IMR-90 (cell line): ENCODE results near the gene TMEM170B.

Source experiments
- CEBPB ChIP-seq: IDR thresholded peaks from 2 replicates; pipeline ENCODE4 v1.6.1; 2012; ENCODE audit warnings: low read depth, low read length, improper control_type of control experiment
- CHD1 ChIP-seq: IDR thresholded peaks from 2 replicates; pipeline ENCODE4 v1.6.1; 2012; ENCODE audit warnings: low read depth, low read length, improper control_type of control experiment
- CTCF ChIP-seq: conservative IDR thresholded peaks from 2 replicates; pipeline ENCODE4 v1.5.1; 2012; ENCODE audit warnings: mild to moderate bottlenecking, low read depth, low read length, improper control_type of control experiment
- FOS ChIP-seq: fragments of 150-350 bp; IDR thresholded peaks from 2 replicates; pipeline ENCODE4 v1.6.1; 2016; ENCODE audit warnings: low read depth, low read length
- MAZ ChIP-seq: IDR thresholded peaks from 2 replicates; pipeline ENCODE4 v1.6.1; 2012; ENCODE audit warnings: low read depth, mild to moderate bottlenecking, low read length, improper control_type of control experiment, moderate library complexity, borderline replicate concordance
- MXI1 ChIP-seq: IDR thresholded peaks from 2 replicates; pipeline ENCODE4 v1.6.1; 2012; ENCODE audit warnings: low read depth, mild to moderate bottlenecking, low read length, moderate library complexity, borderline replicate concordance
- NFE2L2 ChIP-seq: fragments of 150-350 bp; IDR thresholded peaks from 2 replicates; pipeline ENCODE4 v1.6.1; 2016; ENCODE audit warnings: low read depth, mild to moderate bottlenecking, low read length
- POLR2A ChIP-seq: IDR thresholded peaks from 2 replicates; pipeline ENCODE4 v1.6.1; 2012; ENCODE audit warnings: mild to moderate bottlenecking, low read depth, low read length
- RAD21 ChIP-seq: IDR thresholded peaks from 2 replicates; pipeline ENCODE4 v1.6.1; 2012; ENCODE audit warnings: low read length, improper control_type of control experiment
- RFX5 ChIP-seq: IDR thresholded peaks from 2 replicates; pipeline ENCODE4 v1.8.0; 2012; ENCODE audit warnings: low read depth, mild to moderate bottlenecking, low read length, moderate library complexity
- SMC3 ChIP-seq: fragments of 150-350 bp; IDR thresholded peaks from 2 replicates; pipeline ENCODE4 v1.6.1; 2016; ENCODE audit warnings: low read depth, mild to moderate bottlenecking, antibody characterized with exemption, low read length, moderate library complexity
- TF ChIP-seq, protein P1 (sequence below): fragments of 150-350 bp; IDR thresholded peaks from 2 replicates; pipeline ENCODE4 v1.6.1; 2016; ENCODE audit warnings: low read depth, mild to moderate bottlenecking, low read length, moderate library complexity, borderline replicate concordance
- TF ChIP-seq, protein P2 (sequence below): fragments of 150-350 bp; IDR thresholded peaks from 2 replicates; pipeline ENCODE4 v1.6.1; 2017; ENCODE audit warnings: mild to moderate bottlenecking, antibody characterized with exemption, low read length, low read depth

DNA sequence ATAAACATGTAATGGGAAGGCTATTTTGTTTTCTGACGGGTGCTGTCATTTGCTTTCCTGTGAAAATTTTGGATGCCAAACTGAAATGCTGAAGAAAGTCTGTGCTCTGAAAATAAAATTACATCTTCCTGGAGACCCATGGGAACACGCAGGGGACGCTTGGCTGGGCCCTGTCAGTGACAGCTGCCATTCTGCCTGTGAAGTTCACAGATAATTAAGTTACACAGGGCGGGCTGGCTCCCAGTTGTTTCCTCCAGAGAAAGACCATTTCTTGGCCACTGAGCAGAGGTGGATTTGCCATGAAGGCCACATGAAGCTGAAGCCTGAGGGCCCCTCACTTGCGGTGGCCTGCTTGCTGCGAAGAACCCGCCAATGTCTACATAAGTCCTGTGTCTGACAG is 93.5 kb downstream of the TMEM170B start:
- TF ChIP-seq NFE2L2 (no peak), CTCF (no peak), MXI1 (no peak), CEBPB (no peak), SMC3 (no peak), POLR2A (no peak), FOS (no peak), MAZ (no peak), RAD21 (no peak), CHD1 (no peak), RFX5 (no peak)
- TF ChIP-seq, protein P1, sequence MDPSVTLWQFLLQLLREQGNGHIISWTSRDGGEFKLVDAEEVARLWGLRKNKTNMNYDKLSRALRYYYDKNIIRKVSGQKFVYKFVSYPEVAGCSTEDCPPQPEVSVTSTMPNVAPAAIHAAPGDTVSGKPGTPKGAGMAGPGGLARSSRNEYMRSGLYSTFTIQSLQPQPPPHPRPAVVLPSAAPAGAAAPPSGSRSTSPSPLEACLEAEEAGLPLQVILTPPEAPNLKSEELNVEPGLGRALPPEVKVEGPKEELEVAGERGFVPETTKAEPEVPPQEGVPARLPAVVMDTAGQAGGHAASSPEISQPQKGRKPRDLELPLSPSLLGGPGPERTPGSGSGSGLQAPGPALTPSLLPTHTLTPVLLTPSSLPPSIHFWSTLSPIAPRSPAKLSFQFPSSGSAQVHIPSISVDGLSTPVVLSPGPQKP = no peak
- TF ChIP-seq, protein P2, sequence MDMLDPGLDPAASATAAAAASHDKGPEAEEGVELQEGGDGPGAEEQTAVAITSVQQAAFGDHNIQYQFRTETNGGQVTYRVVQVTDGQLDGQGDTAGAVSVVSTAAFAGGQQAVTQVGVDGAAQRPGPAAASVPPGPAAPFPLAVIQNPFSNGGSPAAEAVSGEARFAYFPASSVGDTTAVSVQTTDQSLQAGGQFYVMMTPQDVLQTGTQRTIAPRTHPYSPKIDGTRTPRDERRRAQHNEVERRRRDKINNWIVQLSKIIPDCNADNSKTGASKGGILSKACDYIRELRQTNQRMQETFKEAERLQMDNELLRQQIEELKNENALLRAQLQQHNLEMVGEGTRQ = no peak
